ENCODE measurements around the gene STK32C. TPM values are rescaled to one million over a fixed set of nuclear protein-coding genes. Genes with fewer than 3 reads are reported as not detected.
"Not testable (repeated sequence)": the region's sequence is repeated elsewhere in the genome, so short reads cannot be mapped to it uniquely, and the experiment has no call there.

Gene STK32C
- total RNA-seq, 1 experiment from 2014 or later, result 20.7 TPM

DNA sequence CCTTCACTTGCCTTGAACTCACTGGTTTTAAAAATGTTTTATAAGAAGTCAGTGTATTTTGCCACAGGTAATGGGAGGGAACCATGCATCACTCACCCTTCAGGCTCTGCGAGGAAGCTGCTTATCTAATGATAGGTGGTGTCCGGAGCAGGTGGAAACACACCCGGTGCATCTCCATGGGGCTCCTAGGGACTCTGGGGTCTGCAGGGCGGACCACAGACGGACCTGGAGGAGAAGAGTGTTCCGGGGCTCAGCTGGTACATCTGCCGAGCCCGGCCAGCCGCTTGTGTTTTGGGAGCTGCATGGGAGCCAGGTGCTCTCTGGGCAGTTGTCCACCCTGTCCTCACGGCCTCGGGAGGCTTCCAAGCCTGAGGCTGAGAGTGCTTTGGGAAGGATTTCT lies 31.5 kb upstream of the STK32C start:
- ChIA-PET POLR2A (no interaction called here), CTCF (interaction anchor here (0.6 to 1.5 kb wide), 2 partner anchors 14 to 107 kb away, joined by 3 read pairs; no protein-coding TSS in a partner anchor)
- H3K27me3 Mint-ChIP-seq (ENCODE audit: insufficient read depth, unreplicated experiment), result no peaks in the 10 kb centered on the region
- intact Hi-C loops (cut with micrococcal nuclease), result no loop called here
- no TSS peak for BruUV-seq (replicated peaks)
- H3K9me3 Mint-ChIP-seq (ENCODE audit: unreplicated experiment), result no peaks in the 10 kb centered on the region
- TF ChIP-seq, protein P1, sequence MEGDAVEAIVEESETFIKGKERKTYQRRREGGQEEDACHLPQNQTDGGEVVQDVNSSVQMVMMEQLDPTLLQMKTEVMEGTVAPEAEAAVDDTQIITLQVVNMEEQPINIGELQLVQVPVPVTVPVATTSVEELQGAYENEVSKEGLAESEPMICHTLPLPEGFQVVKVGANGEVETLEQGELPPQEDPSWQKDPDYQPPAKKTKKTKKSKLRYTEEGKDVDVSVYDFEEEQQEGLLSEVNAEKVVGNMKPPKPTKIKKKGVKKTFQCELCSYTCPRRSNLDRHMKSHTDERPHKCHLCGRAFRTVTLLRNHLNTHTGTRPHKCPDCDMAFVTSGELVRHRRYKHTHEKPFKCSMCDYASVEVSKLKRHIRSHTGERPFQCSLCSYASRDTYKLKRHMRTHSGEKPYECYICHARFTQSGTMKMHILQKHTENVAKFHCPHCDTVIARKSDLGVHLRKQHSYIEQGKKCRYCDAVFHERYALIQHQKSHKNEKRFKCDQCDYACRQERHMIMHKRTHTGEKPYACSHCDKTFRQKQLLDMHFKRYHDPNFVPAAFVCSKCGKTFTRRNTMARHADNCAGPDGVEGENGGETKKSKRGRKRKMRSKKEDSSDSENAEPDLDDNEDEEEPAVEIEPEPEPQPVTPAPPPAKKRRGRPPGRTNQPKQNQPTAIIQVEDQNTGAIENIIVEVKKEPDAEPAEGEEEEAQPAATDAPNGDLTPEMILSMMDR (IDR thresholded peaks at IDR 0.05; ENCODE audit: unreplicated experiment), result no peak
- no peaks in the 10 kb centered on the region for H3K4me1 Mint-ChIP-seq (ENCODE audit: insufficient read depth, unreplicated experiment)
- peaks cover 25% of the 10 kb centered on the region for H3K36me3 Mint-ChIP-seq (ENCODE audit: insufficient read depth, unreplicated experiment)
- no peak overlapping the region for H3K4me3 Mint-ChIP-seq (ENCODE audit: unreplicated experiment)
- H3K27ac Mint-ChIP-seq (ENCODE audit: low read depth, unreplicated experiment), result no peak overlapping the region
- no peak for DNase-seq (ENCODE audit: unreplicated experiment)

DNA sequence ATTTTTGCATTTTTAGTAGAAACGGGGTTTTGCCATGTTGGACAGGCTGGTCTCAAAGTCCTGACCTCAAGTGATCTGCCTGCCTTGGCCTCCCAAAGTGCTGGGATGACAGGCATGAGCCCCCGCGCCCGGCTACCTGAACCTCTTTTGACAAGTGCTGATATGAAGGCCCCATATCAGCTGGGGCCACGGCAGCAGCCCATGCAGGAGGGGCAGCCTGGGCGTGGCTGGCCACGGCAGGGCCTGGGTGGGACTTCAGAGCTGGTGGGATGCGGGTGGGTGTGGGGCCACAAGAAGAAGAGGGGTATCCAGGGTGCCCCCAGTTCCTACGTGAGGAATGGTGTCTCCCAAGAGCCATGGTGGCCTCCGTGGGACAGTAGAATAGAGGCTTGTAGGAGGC lies 31.1 kb upstream of the STK32C start:
- DNase-seq (ENCODE audit: unreplicated experiment), result no peak
- intact Hi-C loops (cut with micrococcal nuclease), result no loop called here
- CTCF ChIA-PET, result interaction anchor here (0.6 to 1.5 kb wide), 2 partner anchors 14 to 119 kb away, joined by 3 read pairs; no protein-coding TSS in a partner anchor
- no peaks in the 10 kb centered on the region for H3K9me3 Mint-ChIP-seq (ENCODE audit: unreplicated experiment)
- H3K4me1 Mint-ChIP-seq (ENCODE audit: insufficient read depth, unreplicated experiment), result no peaks in the 10 kb centered on the region
- no TSS peak for BruUV-seq (replicated peaks)
- H3K27ac Mint-ChIP-seq (ENCODE audit: low read depth, unreplicated experiment), result no peak overlapping the region
- peaks cover 21% of the 10 kb centered on the region for H3K36me3 Mint-ChIP-seq (ENCODE audit: insufficient read depth, unreplicated experiment)
- TF ChIP-seq, protein P1 (IDR thresholded peaks at IDR 0.05; ENCODE audit: unreplicated experiment), result no peak
- no peak overlapping the region for H3K4me3 Mint-ChIP-seq (ENCODE audit: unreplicated experiment)
- no peaks in the 10 kb centered on the region for H3K27me3 Mint-ChIP-seq (ENCODE audit: insufficient read depth, unreplicated experiment)
- POLR2A ChIA-PET, result no interaction called here

DNA sequence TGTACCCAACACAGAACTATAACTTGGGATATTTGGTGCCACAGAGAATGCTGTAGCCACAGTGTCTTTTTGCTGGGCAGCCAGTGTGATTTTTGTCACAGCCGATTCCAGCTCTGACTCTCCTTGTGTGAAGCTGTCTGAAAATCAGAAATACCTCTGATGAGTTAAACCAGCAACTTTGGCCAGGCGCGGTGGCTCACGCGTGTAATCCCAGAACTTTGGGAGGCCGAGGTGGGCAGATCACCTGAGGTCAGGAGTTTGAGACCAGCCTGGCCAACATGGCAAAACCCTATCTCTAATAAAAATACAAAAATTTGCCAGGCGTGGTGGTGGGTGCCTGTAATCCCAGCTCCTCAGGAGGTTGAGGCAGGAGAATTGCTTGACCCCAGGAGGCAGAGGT lies 30.1 kb upstream of the STK32C start:
- DNase-seq (ENCODE audit: unreplicated experiment); H3K4me3 Mint-ChIP-seq (ENCODE audit: unreplicated experiment); POLR2A ChIA-PET; H3K27ac Mint-ChIP-seq (ENCODE audit: low read depth, unreplicated experiment); H3K27me3 Mint-ChIP-seq (ENCODE audit: insufficient read depth, unreplicated experiment); H3K4me1 Mint-ChIP-seq (ENCODE audit: insufficient read depth, unreplicated experiment); BruUV-seq (replicated peaks); intact Hi-C loops (cut with micrococcal nuclease); H3K9me3 Mint-ChIP-seq (ENCODE audit: unreplicated experiment): not testable (repeated sequence)
- peaks cover 14% of the 10 kb centered on the region for H3K36me3 Mint-ChIP-seq (ENCODE audit: insufficient read depth, unreplicated experiment)
- CTCF ChIA-PET, result interaction anchor here (1.1 to 1.2 kb wide), 2 partner anchors 10 to 14 kb away, joined by 4 to 5 read pairs; no protein-coding TSS in a partner anchor

GRCh38 chr10:132336919-132337407 lies 29.2 kb upstream of the STK32C start:
- no peak overlapping the region for H3K27ac Mint-ChIP-seq (ENCODE audit: low read depth, unreplicated experiment)
- no TSS peak for BruUV-seq (replicated peaks)
- H3K4me3 Mint-ChIP-seq (ENCODE audit: unreplicated experiment), result no peak overlapping the region
- H3K27me3 Mint-ChIP-seq (ENCODE audit: insufficient read depth, unreplicated experiment), result no peaks in the 10 kb centered on the region
- no peaks in the 10 kb centered on the region for H3K4me1 Mint-ChIP-seq (ENCODE audit: insufficient read depth, unreplicated experiment)
- ChIA-PET CTCF (interaction anchor here (1.2 kb wide), 1 partner anchor 14 kb away, joined by 5 read pairs; no protein-coding TSS in a partner anchor), POLR2A (no interaction called here)
- H3K9me3 Mint-ChIP-seq (ENCODE audit: unreplicated experiment), result no peaks in the 10 kb centered on the region
- intact Hi-C loops (cut with micrococcal nuclease), result no loop called here
- no peak for DNase-seq (ENCODE audit: unreplicated experiment)
- TF ChIP-seq, protein P1 (IDR thresholded peaks at IDR 0.05; ENCODE audit: unreplicated experiment), result no peak
- peaks cover 14% of the 10 kb centered on the region for H3K36me3 Mint-ChIP-seq (ENCODE audit: insufficient read depth, unreplicated experiment)
